HG03439 (cell line): Measurements from ENCODE around the gene HTR2B.
"Not testable (repeated sequence)": the region's sequence is repeated elsewhere in the genome, so short reads cannot be mapped to it uniquely, and the experiment has no call there.

Experiments used
- ATAC-seq: cut with Tn5 transposase; IDR thresholded peaks from one replicate; pipeline ENCODE4 v1.9.1; 2021; ENCODE audit warnings: mild to moderate bottlenecking, moderate library complexity; ENCODE audit not compliant: unreplicated experiment

The HTR2B gene

GRCh38 chr2:231099918-231100317, 24.9 kb downstream of the HTR2B start:
- ATAC-seq: no peak

- ATAC-seq: no peak
Observed at GRCh38 chr2:231094736-231095346, 30.0 kb downstream of the HTR2B start.

GRCh38 chr2:231093933-231094332, 30.9 kb downstream of the HTR2B start:
- ATAC-seq: no peak

GRCh38 chr2:231088754-231089153, 36.1 kb downstream of the HTR2B start:
- no peak for ATAC-seq

- no peak for ATAC-seq
Observed at GRCh38 chr2:231084565-231084964, 40.3 kb downstream of the HTR2B start.

- no peak for ATAC-seq
Observed at GRCh38 chr2:231069379-231070054, 55.3 kb downstream of the HTR2B start.

GRCh38 chr2:231068525-231069222, 56.2 kb downstream of the HTR2B start:
- ATAC-seq: no peak

GRCh38 chr2:231067531-231067930, 57.3 kb downstream of the HTR2B start:
- not testable (repeated sequence) for ATAC-seq

- no peak for ATAC-seq
Observed at GRCh38 chr2:231065966-231066365, 58.9 kb downstream of the HTR2B start.

GRCh38 chr2:231063347-231063746, 61.5 kb downstream of the HTR2B start:
- ATAC-seq: no peak

- ATAC-seq: no peak
Observed at GRCh38 chr2:231062776-231063175, 62.1 kb downstream of the HTR2B start.

- ATAC-seq: no peak
Observed at GRCh38 chr2:231059756-231060155, 65.1 kb downstream of the HTR2B start.

GRCh38 chr2:231058761-231059550, 65.9 kb downstream of the HTR2B start:
- ATAC-seq: no peak
